Thyroid gland (tissue), 4 donors: Measurements from ENCODE around the gene SNX27. TPM values are rescaled to one million over a fixed set of nuclear protein-coding genes. Genes with fewer than 3 reads are reported as not detected.

Experiments
- DNase-seq, 2 donors: peaks; one replicate each; pipeline ENCODE4 v3.0.0-alpha.2; 2019
- H3K27ac ChIP-seq, 3 donors: fragments of 200-600 bp; sonication (generic); 1 replicate in 2 of 3; 2 replicates in 1 of 3; pipeline ENCODE4 v1.5.1; 2016 to 2019; ENCODE audit warnings: mild to moderate bottlenecking in 1 of 3, moderate library complexity in 1 of 3
- H3K27me3 ChIP-seq: fragments of 200-600 bp; sonication (generic); one replicate; pipeline ENCODE4 v1.5.1; 2019
- H3K36me3 ChIP-seq, 2 donors: fragments of 200-600 bp; sonication (generic); one replicate each; pipeline ENCODE4 v1.5.1; 2016 to 2019
- H3K4me1 ChIP-seq, 2 donors: fragments of 200-600 bp; sonication (generic); one replicate each; pipeline ENCODE4 v1.5.1; 2017 to 2019
- H3K4me3 ChIP-seq, 3 donors: fragments of 200-600 bp; sonication (generic); replicated peaks in 1 of 3; 1 replicate in 2 of 3; 2 replicates in 1 of 3; pipeline ENCODE4 v1.5.1; 2016; ENCODE audit warnings: mild to moderate bottlenecking in 1 of 3
- H3K9me3 ChIP-seq: fragments of 200-600 bp; sonication (generic); one replicate; pipeline ENCODE4 v1.5.1; 2017
- CTCF ChIP-seq, 6 experiments: fragments of 200-600 bp in 3 of 6; fragments of 450-650 bp in 3 of 6; sonication (generic) in 3 of 6; IDR thresholded peaks; one replicate each; pipeline ENCODE4 v1.5.1; 2016 to 2019; ENCODE audit warnings: antibody characterized with exemption in 6 of 6, mild to moderate bottlenecking in 2 of 6, inconsistent platforms in 1 of 6, moderate library complexity in 1 of 6
- POLR2A ChIP-seq, 2 donors: fragments of 450-650 bp; IDR thresholded peaks; one replicate each; pipeline ENCODE4 v1.6.1; 2017; ENCODE audit warnings: antibody characterized with exemption in 2 of 2, mild to moderate bottlenecking in 2 of 2, moderate library complexity in 1 of 2
- WGBS, 2 donors: methylation state at CpG; one replicate each; pipeline ENCODE4 v1.1.5; 2017; 5-methylcytosine and 5-hydroxymethylcytosine counted together
- intact Hi-C: fragments of 100-400 bp; cut with DNase I; formaldehyde crosslinking; loops from one replicate; pipeline ENCODE4 v1.15.1; 2023
- total RNA-seq, 4 donors: library from RNA; depleted of rRNA; stranded (reverse); fragments of >200 nt; gene quantifications; one replicate each; pipeline ENCODE4 v1.2.3, GENCODE V29; 2016

Gene SNX27
- total RNA-seq, 4 donors from 2014 or later = 33.8 to 43.4 (median 37.9) TPM

DNA sequence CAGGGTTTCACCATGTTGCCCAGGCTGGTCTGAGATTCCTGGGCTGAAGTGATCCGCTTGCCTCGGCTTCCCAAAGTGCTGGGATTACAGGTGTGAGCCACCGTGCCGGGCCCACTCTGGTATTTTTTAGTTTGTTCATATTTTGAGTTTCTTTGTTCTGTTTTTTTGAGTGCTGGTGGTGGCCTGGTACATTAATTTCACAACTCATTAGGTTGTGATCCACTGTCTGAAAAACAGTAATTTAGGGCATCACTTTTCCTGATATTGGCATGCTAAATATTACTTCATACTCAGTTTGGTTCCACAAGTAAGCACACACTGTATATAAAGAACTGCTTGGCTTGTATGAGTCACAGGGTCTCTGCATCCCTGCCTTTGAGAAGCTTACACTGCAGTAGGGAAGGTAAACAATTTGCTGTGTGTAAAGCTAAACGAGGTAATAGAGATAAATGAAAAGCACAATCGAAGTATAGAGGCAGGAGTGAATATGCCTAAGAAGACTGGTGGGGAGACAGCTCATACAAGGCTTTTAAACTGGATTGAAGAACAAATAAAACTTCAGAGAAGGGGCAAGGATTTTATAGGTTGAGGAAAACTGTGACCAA lies 7.7 kb downstream of the SNX27 start:
- peak overlapping the region in 2 of 3 donors; percentile 9 to 18 for H3K27ac ChIP-seq
- 81 to 85% methylated on average over 6 of the region's 6 CpGs for WGBS, 2 donors
- H3K27me3 ChIP-seq = no peaks in the 10 kb centered on the region
- H3K9me3 ChIP-seq = no peaks in the 10 kb centered on the region
- peaks cover 6 to 22% of the 10 kb centered on the region in 2 donors for H3K4me1 ChIP-seq
- no peak for TF ChIP-seq POLR2A (IDR thresholded peaks at IDR 0.05)
- no peak for TF ChIP-seq CTCF (IDR thresholded peaks at IDR 0.05)
- no peak for DNase-seq
- intact Hi-C loops = no loop called here
- H3K36me3 ChIP-seq = no peaks in the 10 kb centered on the region
- H3K4me3 ChIP-seq = no peak overlapping the region

DNA sequence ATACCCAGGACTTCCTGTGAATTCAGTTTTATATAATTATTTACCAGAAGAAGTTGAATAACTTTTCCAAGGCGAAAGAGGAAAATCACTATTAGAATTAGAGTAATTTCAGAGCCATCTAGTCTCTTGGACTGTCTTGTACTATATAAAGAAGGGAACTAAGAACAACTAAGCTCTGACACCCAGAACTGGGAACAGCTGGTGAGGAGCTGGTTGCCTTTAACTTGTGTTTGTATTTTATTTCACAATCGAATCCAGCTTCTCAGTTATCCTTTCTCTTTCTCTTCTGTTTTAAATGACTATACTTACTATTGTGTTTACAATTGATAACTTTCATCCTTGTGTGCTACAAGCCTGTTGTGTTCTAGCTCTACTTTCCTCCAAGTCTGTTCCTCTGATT lies 8.4 kb downstream of the SNX27 start:
- intact Hi-C loops = no loop called here
- peak overlapping the region in 2 of 3 donors; percentile 9 to 52 for H3K27ac ChIP-seq
- H3K9me3 ChIP-seq = no peaks in the 10 kb centered on the region
- H3K27me3 ChIP-seq = no peaks in the 10 kb centered on the region
- no peak for DNase-seq
- 69 to 74% methylated on average over 2 of the region's 2 CpGs for WGBS, 2 donors
- peaks cover 6 to 22% of the 10 kb centered on the region in 2 donors for H3K4me1 ChIP-seq
- no peak for TF ChIP-seq POLR2A (IDR thresholded peaks at IDR 0.05)
- no peak for TF ChIP-seq CTCF (IDR thresholded peaks at IDR 0.05)
- no peak overlapping the region for H3K4me3 ChIP-seq
- H3K36me3 ChIP-seq = no peaks in the 10 kb centered on the region

GRCh38 chr1:151621351-151621750 lies 9.5 kb downstream of the SNX27 start:
- Histone ChIP-seq H3K27me3 (no peaks in the 10 kb centered on the region), H3K4me1 (peaks cover 6 to 22% of the 10 kb centered on the region in 2 donors), H3K27ac (peak overlapping the region; percentile 9 to 63 (median 52)), H3K9me3 (no peaks in the 10 kb centered on the region), H3K4me3 (no peak overlapping the region), H3K36me3 (no peaks in the 10 kb centered on the region)
- DNase-seq = peak; percentile 39 to 44
- intact Hi-C loops = no loop called here
- TF ChIP-seq CTCF (IDR thresholded peaks at IDR 0.05) = no peak
- TF ChIP-seq POLR2A (IDR thresholded peaks at IDR 0.05) = no peak
- 47 to 58% methylated on average over 2 of the region's 2 CpGs for WGBS, 2 donors

- WGBS, 2 donors = 99% methylated on average over 3 of the region's 3 CpGs
- intact Hi-C loops = no loop called here
- no peak for DNase-seq
- H3K9me3 ChIP-seq = no peaks in the 10 kb centered on the region
- no peak overlapping the region for H3K27ac ChIP-seq
- peaks cover 6 to 14% of the 10 kb centered on the region in 2 donors for H3K4me1 ChIP-seq
- no peaks in the 10 kb centered on the region for H3K27me3 ChIP-seq
- TF ChIP-seq POLR2A (IDR thresholded peaks at IDR 0.05) = no peak
- no peak for TF ChIP-seq CTCF (IDR thresholded peaks at IDR 0.05)
- no peaks in the 10 kb centered on the region for H3K36me3 ChIP-seq
- H3K4me3 ChIP-seq = no peak overlapping the region
These were observed 12.9 kb downstream of the SNX27 start for GRCh38 chr1:151624783-151625182.

GRCh38 chr1:151626740-151627334 lies 15.0 kb downstream of the SNX27 start:
- no peak for DNase-seq
- H3K4me1 ChIP-seq = no peaks in the 10 kb centered on the region
- no peak for TF ChIP-seq CTCF (IDR thresholded peaks at IDR 0.05)
- no peak for TF ChIP-seq POLR2A (IDR thresholded peaks at IDR 0.05)
- intact Hi-C loops = no loop called here
- 95 to 96% methylated on average over 3 of the region's 3 CpGs for WGBS, 2 donors
- no peaks in the 10 kb centered on the region for H3K27me3 ChIP-seq
- no peak overlapping the region for H3K27ac ChIP-seq
- no peaks in the 10 kb centered on the region for H3K9me3 ChIP-seq
- no peak overlapping the region for H3K4me3 ChIP-seq
- H3K36me3 ChIP-seq = no peaks in the 10 kb centered on the region
